Mucosa of descending colon (tissue), 3 donors: Measurements from ENCODE around the gene CTNNBL1. TPM values are rescaled to one million over a fixed set of nuclear protein-coding genes. Genes with fewer than 3 reads are reported as not detected.

Experiments
- ATAC-seq: fragments of 200-7000 bp; cut with Tn5 transposase; one replicate; pipeline ENCODE4 v1.9.1; 2020; ENCODE audit warnings: mild to moderate bottlenecking, moderate library complexity
- DNase-seq, 3 donors: peaks; one replicate each; pipeline ENCODE4 v3.0.0-alpha.2; 2020
- H3K36me3 ChIP-seq: fragments of 200-600 bp; one replicate; pipeline ENCODE4 v1.8.0; 2021; ENCODE audit warnings: low read depth, mild to moderate bottlenecking
- H3K4me1 ChIP-seq: fragments of 200-600 bp; one replicate; pipeline ENCODE4 v1.8.0; 2021; ENCODE audit warnings: low read depth, mild to moderate bottlenecking
- H3K4me3 ChIP-seq: fragments of 200-600 bp; one replicate; pipeline ENCODE4 v1.8.0; 2021; ENCODE audit warnings: mild to moderate bottlenecking
- H3K9me3 ChIP-seq: fragments of 200-600 bp; one replicate; pipeline ENCODE4 v1.8.0; 2021; ENCODE audit warnings: mild to moderate bottlenecking
- intact Hi-C, 2 donors: fragments of 100-400 bp; cut with DNase I in 1 of 2; cut with micrococcal nuclease in 1 of 2; formaldehyde crosslinking; loops; one replicate each; pipeline versions ENCODE4 v1.11.0 to v1.11.1; 2022; cut with DNase I, micrococcal nuclease
- total RNA-seq, 3 donors: library from RNA; stranded (reverse); fragmentation: NEBNext Ultra II Directional in 2 of 3; extraction: Animal tissue kit (Norgen Biotek cat#: 25700) in 2 of 3; gene quantifications; one replicate each; pipeline versions ENCODE4 v1.2.1 to v1.2.4, GENCODE V29; 2021 to 2023
- TF ChIP-seq, protein P1 (sequence below): fragments of 200-600 bp; IDR thresholded peaks from one replicate; pipeline ENCODE4 v1.8.0; 2022; ENCODE audit warnings: antibody characterized with exemption, mild to moderate bottlenecking
- donor health status: DM: no; HTN: no; CAD: no; lungs with moderate emphysema.
- donor health status: DM: no; HTN: no; CAD: no.
- donor health status: DM: no; HTN: yes; CAD: no.

The CTNNBL1 gene
- total RNA-seq, 3 donors from 2014 or later = 31.0 to 64.8 (median 37.8) TPM

DNA sequence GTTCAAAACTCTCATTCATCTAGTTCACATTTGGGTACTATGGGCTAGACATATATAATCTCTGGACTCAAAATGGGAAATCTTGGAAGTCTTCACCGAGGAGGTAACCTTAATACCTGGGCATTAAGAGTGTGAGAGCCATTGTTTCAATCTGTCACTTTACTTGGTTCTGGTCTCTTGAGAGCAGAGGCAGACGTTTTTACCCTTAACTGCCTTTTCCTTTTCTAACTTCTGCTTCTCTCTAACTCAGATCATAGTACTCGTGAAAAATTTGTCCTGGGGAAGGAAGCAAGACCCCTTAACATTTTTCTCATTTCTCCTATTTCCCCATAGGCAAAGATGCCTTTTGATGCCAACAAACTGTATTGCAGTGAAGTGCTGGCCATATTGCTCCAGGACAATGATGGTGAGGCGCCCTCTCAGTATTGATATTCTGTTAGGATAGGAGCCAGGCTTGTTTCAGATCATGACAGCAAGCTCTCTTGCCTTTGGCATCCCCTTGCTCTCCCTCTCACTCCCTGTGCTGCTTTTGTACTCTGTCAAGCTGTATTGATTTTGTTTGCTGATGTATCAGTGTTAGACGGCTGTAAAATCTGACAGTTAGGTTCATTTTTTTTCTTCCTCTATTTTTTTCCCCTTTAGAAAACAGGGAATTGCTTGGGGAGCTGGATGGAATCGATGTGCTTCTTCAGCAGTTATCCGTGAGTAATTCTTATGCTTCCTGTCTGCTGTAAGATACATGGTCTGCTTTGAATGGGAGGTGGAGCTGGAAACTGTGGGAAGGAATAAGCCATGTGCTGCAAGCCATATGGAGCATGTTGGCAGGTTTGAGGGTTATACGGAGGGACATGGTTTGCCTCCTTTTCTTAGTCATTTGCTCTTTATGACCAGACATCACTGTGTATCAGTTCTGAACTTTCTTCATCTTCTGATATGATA, 83.5 kb downstream of the CTNNBL1 start:
- intact Hi-C loops = no loop called here
- H3K36me3 ChIP-seq = no peaks in the 10 kb centered on the region
- no peaks in the 10 kb centered on the region for H3K4me1 ChIP-seq
- DNase-seq (no peak), ATAC-seq (no peak)
- no peaks in the 10 kb centered on the region for H3K9me3 ChIP-seq
- H3K4me3 ChIP-seq = no peak overlapping the region
- TF ChIP-seq, protein P1, sequence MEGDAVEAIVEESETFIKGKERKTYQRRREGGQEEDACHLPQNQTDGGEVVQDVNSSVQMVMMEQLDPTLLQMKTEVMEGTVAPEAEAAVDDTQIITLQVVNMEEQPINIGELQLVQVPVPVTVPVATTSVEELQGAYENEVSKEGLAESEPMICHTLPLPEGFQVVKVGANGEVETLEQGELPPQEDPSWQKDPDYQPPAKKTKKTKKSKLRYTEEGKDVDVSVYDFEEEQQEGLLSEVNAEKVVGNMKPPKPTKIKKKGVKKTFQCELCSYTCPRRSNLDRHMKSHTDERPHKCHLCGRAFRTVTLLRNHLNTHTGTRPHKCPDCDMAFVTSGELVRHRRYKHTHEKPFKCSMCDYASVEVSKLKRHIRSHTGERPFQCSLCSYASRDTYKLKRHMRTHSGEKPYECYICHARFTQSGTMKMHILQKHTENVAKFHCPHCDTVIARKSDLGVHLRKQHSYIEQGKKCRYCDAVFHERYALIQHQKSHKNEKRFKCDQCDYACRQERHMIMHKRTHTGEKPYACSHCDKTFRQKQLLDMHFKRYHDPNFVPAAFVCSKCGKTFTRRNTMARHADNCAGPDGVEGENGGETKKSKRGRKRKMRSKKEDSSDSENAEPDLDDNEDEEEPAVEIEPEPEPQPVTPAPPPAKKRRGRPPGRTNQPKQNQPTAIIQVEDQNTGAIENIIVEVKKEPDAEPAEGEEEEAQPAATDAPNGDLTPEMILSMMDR = no peak

DNA sequence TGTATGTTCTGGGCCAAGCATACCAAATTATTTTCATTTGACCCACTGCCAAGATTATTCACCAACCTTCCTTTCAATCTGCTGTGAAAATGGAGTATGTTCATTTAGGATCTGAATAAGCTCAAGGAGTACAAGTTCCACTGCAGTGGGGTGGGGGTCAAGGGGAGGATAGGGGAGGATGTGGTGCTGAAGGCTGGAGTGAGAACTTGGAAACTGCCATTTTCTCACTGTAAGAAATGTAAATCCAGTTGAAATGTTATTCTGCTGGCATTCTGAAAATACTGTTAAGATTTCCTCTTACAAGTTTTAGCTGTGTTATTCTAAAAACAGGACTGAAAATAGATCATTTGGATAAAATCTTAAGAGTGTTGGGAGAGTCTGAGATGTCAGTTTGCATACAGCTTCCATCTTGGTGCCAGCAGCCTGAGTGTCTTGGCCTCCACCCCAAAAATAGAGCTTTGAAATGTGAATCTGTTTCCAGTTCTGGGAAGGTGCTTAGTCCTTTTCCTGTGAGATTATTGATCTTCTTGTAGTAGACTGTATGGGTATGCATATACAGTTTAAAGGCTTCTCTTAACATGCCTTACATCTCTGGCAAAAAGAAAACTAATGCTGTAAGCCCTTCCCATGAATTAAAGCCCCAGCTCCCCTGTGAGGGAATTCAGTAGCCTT, 84.3 kb downstream of the CTNNBL1 start:
- no peak for ATAC-seq
- Histone ChIP-seq H3K4me3 (no peak overlapping the region), H3K9me3 (no peaks in the 10 kb centered on the region), H3K4me1 (no peaks in the 10 kb centered on the region), H3K36me3 (no peaks in the 10 kb centered on the region)
- intact Hi-C loops = no loop called here
- no peak for DNase-seq
- TF ChIP-seq, protein P1 = no peak

DNA sequence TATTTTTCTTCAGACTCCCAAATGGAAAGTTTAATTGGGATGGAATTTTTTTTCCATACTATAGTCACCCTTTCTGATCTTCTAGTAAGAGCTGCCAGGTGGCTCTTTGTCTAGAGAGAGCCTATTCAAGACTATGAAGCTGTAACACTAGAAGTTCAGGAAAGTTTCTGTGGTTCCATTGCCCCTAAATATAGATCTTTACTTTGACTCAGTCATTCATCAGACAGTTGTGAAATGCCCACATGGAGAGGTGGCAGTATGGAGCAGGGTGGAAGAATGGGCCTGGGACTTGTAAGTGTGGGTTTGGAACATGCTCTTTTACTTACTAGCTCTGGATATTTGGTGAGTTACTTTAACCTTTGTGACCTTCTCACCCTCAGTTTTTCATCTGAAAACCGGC, 87.8 kb downstream of the CTNNBL1 start:
- TF ChIP-seq, protein P1 = no peak
- no peak overlapping the region for H3K4me3 ChIP-seq
- no peaks in the 10 kb centered on the region for H3K36me3 ChIP-seq
- H3K9me3 ChIP-seq = no peaks in the 10 kb centered on the region
- H3K4me1 ChIP-seq = no peaks in the 10 kb centered on the region
- no peak for ATAC-seq
- intact Hi-C loops = no loop called here
- DNase-seq = no peak

DNA sequence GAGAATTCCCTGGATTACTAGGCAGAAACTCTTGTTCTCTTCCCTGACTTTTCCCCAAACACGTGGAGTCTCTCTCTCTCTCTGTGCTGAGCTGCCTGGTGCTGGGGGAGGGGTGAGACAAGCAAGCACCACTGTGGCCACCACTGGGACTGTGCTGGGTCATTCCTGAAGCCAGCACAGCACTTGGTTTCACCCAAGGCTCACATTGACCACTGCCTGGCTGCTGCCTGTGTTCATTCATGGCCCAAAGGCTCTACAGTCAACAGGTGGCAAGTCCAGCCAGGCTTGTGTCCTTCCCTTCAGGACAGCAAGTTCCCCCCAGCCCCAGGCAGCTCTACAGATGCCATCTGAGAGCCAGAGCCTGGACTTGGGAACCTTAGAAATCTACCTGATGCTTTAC, 92.2 kb downstream of the CTNNBL1 start:
- H3K4me1 ChIP-seq = no peaks in the 10 kb centered on the region
- no peak for ATAC-seq
- intact Hi-C loops = no loop called here
- H3K36me3 ChIP-seq = no peaks in the 10 kb centered on the region
- no peaks in the 10 kb centered on the region for H3K9me3 ChIP-seq
- DNase-seq = no peak
- TF ChIP-seq, protein P1 = no peak
- H3K4me3 ChIP-seq = no peak overlapping the region

DNA sequence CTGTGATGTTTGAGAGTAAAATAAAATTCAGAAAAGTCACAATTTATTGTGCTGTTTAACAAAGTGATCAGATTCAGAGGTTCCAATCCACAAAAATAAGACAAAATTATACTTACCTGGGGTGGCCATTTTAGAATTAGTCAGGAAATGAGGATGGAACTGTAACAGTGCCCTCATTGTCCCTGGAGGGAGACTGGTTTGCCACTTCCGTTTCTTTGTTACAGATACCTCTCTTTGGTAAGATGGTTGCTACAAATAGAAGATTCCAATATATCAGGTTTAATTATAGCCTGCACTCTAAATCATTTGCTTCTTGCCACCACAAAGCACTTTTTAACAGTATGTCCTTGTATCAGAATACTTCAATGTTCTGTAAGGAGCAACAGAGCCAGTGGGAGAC, 95.6 kb downstream of the CTNNBL1 start:
- ATAC-seq (no peak), DNase-seq (no peak)
- no peak overlapping the region for H3K4me3 ChIP-seq
- no peaks in the 10 kb centered on the region for H3K4me1 ChIP-seq
- intact Hi-C loops = no loop called here
- H3K9me3 ChIP-seq = peaks cover 2% of the 10 kb centered on the region
- no peaks in the 10 kb centered on the region for H3K36me3 ChIP-seq
- TF ChIP-seq, protein P1 = no peak
